HCT116 (cell line): ENCODE measurements around the gene BEX4. TPM values are rescaled to one million over a fixed set of nuclear protein-coding genes. Genes with fewer than 3 reads are reported as not detected.
"Not testable (repeated sequence)": the region's sequence is repeated elsewhere in the genome, so short reads cannot be mapped to it uniquely, and the experiment has no call there.

Source experiments
- ATAC-seq: fragments of 200-7000 bp; cut with Tn5 transposase; 2 replicates; pipeline ENCODE4 v1.9.1; 2020; ENCODE audit warnings: mild to moderate bottlenecking, moderate library complexity
- BruUV-seq: library from RNA; stranded (reverse); fragments of 400-500 nt; replicated peaks from 2 replicates; lab custom pipeline; 2021; lab: Mats Ljungman, UMichigan
- CTCF ChIA-PET: fragments of 300-600 bp; sonication (Branson Sonifier 250); formaldehyde crosslinking; loops from one replicate; lab custom pipeline; 2021; ENCODE audit warnings: antibody characterized with exemption; lab: Charles Lee
- POLR2A ChIA-PET: fragments of 300-600, 350-600 bp; sonication (Branson Sonifier 250); formaldehyde crosslinking; loops from one replicate; lab custom pipeline; 2021; ENCODE audit warnings: antibody characterized with exemption; lab: Charles Lee
- RAD21 ChIA-PET, 2 experiments: fragments of 300-600 bp; sonication (Branson Sonifier 250); formaldehyde crosslinking; loops; one replicate each; lab custom pipeline; 2023; ENCODE audit warnings: low total read pairs in 2 of 2; ENCODE audit not compliant: uncharacterized antibody in 2 of 2, unreplicated experiment in 2 of 2, low non-redundant PET in 1 of 2; lab: Charles Lee
- DNase-seq: peaks from one replicate; pipeline ENCODE4 v3.0.0-alpha.2; 2010; ENCODE audit warnings: low read depth, low spot score
- H2AFZ ChIP-seq: fragments of 200-600 bp; shearing (Covaris generic), sonication (generic); 2 replicates; pipeline ENCODE4 v1.6.1; 2017; ENCODE audit warnings: low read depth, mixed run types, mixed read lengths, antibody characterized with exemption, low read length; ENCODE audit not compliant: poor library complexity, severe bottlenecking
- H3K27ac ChIP-seq: 2 replicates; pipeline ENCODE4 v1.5.1; 2012; ENCODE audit warnings: low read depth, low read length
- H3K27me3 ChIP-seq: fragments of 200-600 bp; sonication (generic); 2 replicates; pipeline ENCODE4 v1.6.1; 2016; ENCODE audit warnings: mixed run types, low read length, mixed read lengths; ENCODE audit not compliant: insufficient read depth
- H3K36me3 ChIP-seq, 2 experiments: fragments of 200-500 bp in 1 of 2; fragments of 200-600 bp in 1 of 2; sonication (Bioruptor generic) in 1 of 2; sonication (generic) in 1 of 2; 2 replicates each; pipeline versions ENCODE4 v1.5.1 to v1.6.1; 2014 to 2016; ENCODE audit warnings: low read length in 2 of 2, inconsistent platforms in 1 of 2, mixed read lengths in 1 of 2, mixed run types in 1 of 2; ENCODE audit not compliant: insufficient read depth in 2 of 2, control insufficient read depth in 1 of 2
- H3K4me1 ChIP-seq, 2 experiments: fragments of 200-600 bp in 1 of 2; sonication (generic) in 1 of 2; 2 replicates each; pipeline versions ENCODE4 v1.5.1 to v1.6.1; 2012 to 2017; ENCODE audit warnings: low read length in 2 of 2, inconsistent platforms in 1 of 2, mild to moderate bottlenecking in 1 of 2, mixed read lengths in 1 of 2, mixed run types in 1 of 2, moderate library complexity in 1 of 2; ENCODE audit not compliant: insufficient read depth in 2 of 2, control insufficient read depth in 1 of 2
- H3K4me2 ChIP-seq: fragments of 200-600 bp; sonication (generic); 2 replicates; pipeline ENCODE4 v1.6.1; 2017; ENCODE audit warnings: mixed run types, low read length, mixed read lengths
- H3K4me3 ChIP-seq, 2 experiments: fragments of 200-600 bp in 1 of 2; sonication (generic) in 1 of 2; replicated peaks in 1 of 2; 2 replicates each; pipeline ENCODE4 v1.5.1; 2011 to 2016; ENCODE audit warnings: low read length in 2 of 2, control low read depth in 1 of 2, low read depth in 1 of 2, mild to moderate bottlenecking in 1 of 2, mixed read lengths in 1 of 2, mixed run types in 1 of 2
- H3K79me2 ChIP-seq: fragments of 200-600 bp; sonication (generic); 2 replicates; pipeline ENCODE4 v1.6.1; 2017; ENCODE audit warnings: mild to moderate bottlenecking, mixed run types, low read length, moderate library complexity, mixed read lengths; ENCODE audit not compliant: insufficient read depth
- H3K9ac ChIP-seq: fragments of 200-600 bp; sonication (generic); 2 replicates; pipeline ENCODE4 v1.6.1; 2016; ENCODE audit warnings: low read length, mixed read lengths
- H3K9me2 ChIP-seq: fragments of 200-600 bp; sonication (generic), shearing (Covaris generic); 2 replicates; pipeline ENCODE4 v1.6.1; 2017; ENCODE audit warnings: mixed run types, mild to moderate bottlenecking, moderate library complexity; ENCODE audit not compliant: insufficient read depth
- H3K9me3 ChIP-seq, 2 experiments: fragments of 200-500 bp in 1 of 2; fragments of 200-600 bp in 1 of 2; sonication (Bioruptor generic) in 1 of 2; sonication (generic) in 1 of 2; 2 replicates each; pipeline ENCODE4 v1.6.1; 2014 to 2017; ENCODE audit warnings: low read length in 2 of 2, mixed read lengths in 2 of 2, inconsistent platforms in 1 of 2, low read depth in 1 of 2, mild to moderate bottlenecking in 1 of 2, mixed run types in 1 of 2, moderate library complexity in 1 of 2; ENCODE audit not compliant: control insufficient read depth in 1 of 2, insufficient read depth in 1 of 2
- H4K20me1 ChIP-seq: fragments of 200-600 bp; sonication (generic), shearing (Covaris generic); 2 replicates; pipeline ENCODE4 v1.6.1; 2017; ENCODE audit warnings: mixed run types, mild to moderate bottlenecking, moderate library complexity; ENCODE audit not compliant: insufficient read depth
- CEBPB ChIP-seq: IDR thresholded peaks from 2 replicates; pipeline ENCODE4 v1.6.1; 2012; ENCODE audit warnings: low read depth
- EGR1 ChIP-seq: IDR thresholded peaks from 2 replicates; pipeline ENCODE4 v1.6.1; 2012; ENCODE audit warnings: low read depth
- ELF1 ChIP-seq: IDR thresholded peaks from 2 replicates; pipeline ENCODE4 v1.6.1; 2012; ENCODE audit warnings: low read depth, borderline replicate concordance
- POLR2AphosphoS5 ChIP-seq: IDR thresholded peaks from 2 replicates; pipeline ENCODE4 v1.6.1; 2011; ENCODE audit warnings: mild to moderate bottlenecking, low read depth, low read length, moderate library complexity
- SIN3A ChIP-seq: IDR thresholded peaks from 2 replicates; pipeline ENCODE4 v1.6.1; 2012; ENCODE audit warnings: low read depth
- SP1 ChIP-seq: IDR thresholded peaks from 2 replicates; pipeline ENCODE4 v1.6.1; 2012; ENCODE audit warnings: low read depth
- SRF ChIP-seq: IDR thresholded peaks from 2 replicates; pipeline ENCODE4 v1.6.1; 2012; ENCODE audit warnings: low read depth
- TCF7L2 ChIP-seq: IDR thresholded peaks from 2 replicates; pipeline ENCODE4 v1.7.0; 2011; ENCODE audit warnings: borderline replicate concordance, inconsistent platforms; ENCODE audit not compliant: insufficient read depth, insufficient read length; ENCODE audit errors: extremely low read depth
- YY1 ChIP-seq: IDR thresholded peaks from 2 replicates; pipeline ENCODE4 v1.6.1; 2011; ENCODE audit warnings: low read length, low read depth, moderate library complexity, mild to moderate bottlenecking; ENCODE audit not compliant: insufficient replicate concordance; ENCODE audit errors: extremely low read depth
- ZFX ChIP-seq: fragments of 450-650 bp; IDR thresholded peaks from 2 replicates; pipeline ENCODE4 v1.6.1; 2017
- intact Hi-C: fragments of 100-400 bp; cut with micrococcal nuclease; formaldehyde crosslinking; loops from 2 replicates; pipeline ENCODE4 v1.10.0; 2022
- total RNA-seq: library from RNA; stranded (reverse); gene quantifications from one replicate; pipeline ENCODE4 v1.2.1, GENCODE V29; 2021; ENCODE audit not compliant: unreplicated experiment
- TF ChIP-seq, protein P1 (sequence below): IDR thresholded peaks from 2 replicates; pipeline ENCODE4 v1.6.1; 2011; ENCODE audit warnings: mild to moderate bottlenecking, low read length, moderate library complexity; ENCODE audit not compliant: insufficient replicate concordance; ENCODE audit errors: extremely low read depth
- TF ChIP-seq, protein P2 (sequence below): IDR thresholded peaks from 2 replicates; pipeline ENCODE4 v1.6.1; 2012
- TF ChIP-seq, protein P3 (sequence below): IDR thresholded peaks from 2 replicates; pipeline ENCODE4 v1.6.1; 2012

The BEX4 gene
- total RNA-seq, 1 experiment from 2014 or later = 0.91 TPM

DNA sequence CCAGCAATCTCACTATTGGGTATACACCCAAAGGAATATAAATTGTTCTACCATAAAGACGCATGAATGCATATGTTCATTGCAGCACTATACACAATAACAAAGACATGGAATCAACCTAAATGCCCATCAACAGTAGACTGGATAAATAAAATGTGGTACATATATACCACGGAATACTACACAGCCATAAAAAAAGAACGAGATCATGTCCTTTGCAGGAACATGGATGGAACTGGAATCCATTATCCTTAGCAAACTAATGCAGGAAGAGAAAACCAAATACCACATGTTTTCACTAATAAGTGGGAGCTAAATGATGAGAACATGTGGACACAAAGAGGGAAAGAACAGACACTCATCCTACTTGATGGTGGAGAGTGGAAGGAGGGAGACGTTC is 11.0 kb downstream of the BEX4 start:
- BruUV-seq, RAD21 ChIA-PET, H3K79me2 ChIP-seq, H3K36me3 ChIP-seq, ATAC-seq, POLR2A ChIA-PET, H3K4me2 ChIP-seq, H3K9ac ChIP-seq, H2AFZ ChIP-seq, H3K9me2 ChIP-seq, intact Hi-C loops, H3K4me1 ChIP-seq, H3K27me3 ChIP-seq, H3K27ac ChIP-seq, DNase-seq, H3K9me3 ChIP-seq, H3K4me3 ChIP-seq, H4K20me1 ChIP-seq, CTCF ChIA-PET: not testable (repeated sequence)

DNA sequence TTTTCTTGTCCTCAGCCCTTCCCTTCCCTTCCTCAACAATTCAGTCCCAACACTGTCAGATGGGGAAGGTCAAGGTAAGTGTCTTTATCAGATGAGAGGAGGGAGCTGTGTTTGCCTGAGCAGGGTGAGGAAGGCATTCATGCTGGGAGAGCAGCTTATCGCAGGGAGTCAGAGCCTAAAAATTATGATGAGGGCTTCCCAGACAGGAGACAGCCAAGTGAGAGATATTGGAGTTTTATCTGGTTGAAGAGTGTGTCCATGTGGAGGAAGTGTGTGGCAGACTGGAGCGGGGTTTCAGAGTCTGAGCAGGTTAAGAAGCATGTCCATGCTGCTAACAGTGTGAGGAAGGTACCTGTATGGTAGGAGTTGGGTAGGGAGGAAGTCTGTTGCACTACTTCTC is 18.4 kb downstream of the BEX4 start:
- Histone ChIP-seq H3K9ac (no peak overlapping the region), H4K20me1 (no peaks in the 10 kb centered on the region), H3K4me3 (no peak overlapping the region), H3K9me3 (no peaks in the 10 kb centered on the region), H3K4me1 (no peaks in the 10 kb centered on the region), H2AFZ (no peak overlapping the region), H3K27me3 (no peaks in the 10 kb centered on the region), H3K79me2 (no peaks in the 10 kb centered on the region), H3K36me3 (no peaks in the 10 kb centered on the region), H3K27ac (no peak overlapping the region), H3K4me2 (no peak overlapping the region)
- no peak for ATAC-seq
- ChIA-PET CTCF (no interaction called here), RAD21 (no interaction called here), POLR2A (no interaction called here)
- DNase-seq = no peak
- no TSS peak for BruUV-seq
- intact Hi-C loops = no loop called here
- TF ChIP-seq ELF1 (no peak), CEBPB (no peak), YY1 (no peak), TCF7L2 (no peak), EGR1 (no peak), POLR2AphosphoS5 (no peak), ZFX (no peak), SRF (no peak), SP1 (no peak), SIN3A (no peak)
- TF ChIP-seq, protein P1, sequence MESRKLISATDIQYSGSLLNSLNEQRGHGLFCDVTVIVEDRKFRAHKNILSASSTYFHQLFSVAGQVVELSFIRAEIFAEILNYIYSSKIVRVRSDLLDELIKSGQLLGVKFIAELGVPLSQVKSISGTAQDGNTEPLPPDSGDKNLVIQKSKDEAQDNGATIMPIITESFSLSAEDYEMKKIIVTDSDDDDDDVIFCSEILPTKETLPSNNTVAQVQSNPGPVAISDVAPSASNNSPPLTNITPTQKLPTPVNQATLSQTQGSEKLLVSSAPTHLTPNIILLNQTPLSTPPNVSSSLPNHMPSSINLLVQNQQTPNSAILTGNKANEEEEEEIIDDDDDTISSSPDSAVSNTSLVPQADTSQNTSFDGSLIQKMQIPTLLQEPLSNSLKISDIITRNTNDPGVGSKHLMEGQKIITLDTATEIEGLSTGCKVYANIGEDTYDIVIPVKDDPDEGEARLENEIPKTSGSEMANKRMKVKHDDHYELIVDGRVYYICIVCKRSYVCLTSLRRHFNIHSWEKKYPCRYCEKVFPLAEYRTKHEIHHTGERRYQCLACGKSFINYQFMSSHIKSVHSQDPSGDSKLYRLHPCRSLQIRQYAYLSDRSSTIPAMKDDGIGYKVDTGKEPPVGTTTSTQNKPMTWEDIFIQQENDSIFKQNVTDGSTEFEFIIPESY = no peak
- TF ChIP-seq, protein P2, sequence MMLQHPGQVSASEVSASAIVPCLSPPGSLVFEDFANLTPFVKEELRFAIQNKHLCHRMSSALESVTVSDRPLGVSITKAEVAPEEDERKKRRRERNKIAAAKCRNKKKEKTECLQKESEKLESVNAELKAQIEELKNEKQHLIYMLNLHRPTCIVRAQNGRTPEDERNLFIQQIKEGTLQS = no peak
- TF ChIP-seq, protein P3, sequence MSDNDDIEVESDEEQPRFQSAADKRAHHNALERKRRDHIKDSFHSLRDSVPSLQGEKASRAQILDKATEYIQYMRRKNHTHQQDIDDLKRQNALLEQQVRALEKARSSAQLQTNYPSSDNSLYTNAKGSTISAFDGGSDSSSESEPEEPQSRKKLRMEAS = no peak
- TF ChIP-seq, all 23 proteins: peak for 0
- no peaks in the 10 kb centered on the region for H3K9me2 ChIP-seq
